Measurements from ENCODE around the gene CHTOP.
"Not testable (repeated sequence)": the region's sequence is repeated elsewhere in the genome, so short reads cannot be mapped to it uniquely, and the experiment has no call there.

The CHTOP gene

GRCh38 chr1:153633754-153634665 lies at the start of gene CHTOP:
CHTOP (plus strand) TSS chr1:153634066; CDS start chr1:153636589, 2,523 bp downstream.
- peak; percentile 95 for DNase-seq

GRCh38 chr1:153585006-153585405 lies 48.9 kb upstream of the CHTOP start:
- DNase-seq = no peak

GRCh38 chr1:153586347-153586746 lies 47.5 kb upstream of the CHTOP start:
- DNase-seq = no peak

- no peak for DNase-seq
Observed at GRCh38 chr1:153587314-153587713, 46.6 kb upstream of the CHTOP start.

GRCh38 chr1:153588033-153588432 lies 45.8 kb upstream of the CHTOP start:
- DNase-seq = not testable (repeated sequence)

- DNase-seq = no peak
Observed at GRCh38 chr1:153588482-153588881, 45.4 kb upstream of the CHTOP start.

- no peak for DNase-seq
Observed at GRCh38 chr1:153592748-153593147, 41.1 kb upstream of the CHTOP start.

- DNase-seq = no peak
Observed at GRCh38 chr1:153597206-153597605, 36.7 kb upstream of the CHTOP start.

- no peak for DNase-seq
Observed at GRCh38 chr1:153598309-153599172, 35.3 kb upstream of the CHTOP start.

GRCh38 chr1:153599847-153600246 lies 34.0 kb upstream of the CHTOP start:
- DNase-seq = no peak

GRCh38 chr1:153602749-153603148 lies 31.1 kb upstream of the CHTOP start:
- DNase-seq = no peak

- no peak for DNase-seq
Observed at GRCh38 chr1:153606194-153606593, 27.7 kb upstream of the CHTOP start.

GRCh38 chr1:153607381-153607780 lies 26.5 kb upstream of the CHTOP start:
- no peak for DNase-seq

GRCh38 chr1:153608089-153608682 lies 25.7 kb upstream of the CHTOP start:
- DNase-seq = no peak

GRCh38 chr1:153608742-153609584 lies 24.9 kb upstream of the CHTOP start:
- no peak for DNase-seq

- no peak for DNase-seq
Observed at GRCh38 chr1:153609585-153609907, 24.3 kb upstream of the CHTOP start.

GRCh38 chr1:153610334-153610733 lies 23.5 kb upstream of the CHTOP start:
- DNase-seq = no peak

- DNase-seq = no peak
Observed at GRCh38 chr1:153610811-153611301, 23.0 kb upstream of the CHTOP start.

- DNase-seq = no peak
Observed at GRCh38 chr1:153611356-153611755, 22.5 kb upstream of the CHTOP start.

GRCh38 chr1:153612111-153612754 lies 21.6 kb upstream of the CHTOP start:
- DNase-seq = no peak

- no peak for DNase-seq
Observed at GRCh38 chr1:153612755-153613331, 21.0 kb upstream of the CHTOP start, which contains the start of gene S100A16. S100A16 (minus strand) TSS chr1:153613137; CDS start chr1:153608151, 4,986 bp downstream.
